ENCODE data around the gene BRD9. TPM values are rescaled to one million over a fixed set of nuclear protein-coding genes. Genes with fewer than 3 reads are reported as not detected.
"Not testable (repeated sequence)": the region's sequence is repeated elsewhere in the genome, so short reads cannot be mapped to it uniquely, and the experiment has no call there.

Gene BRD9
- total RNA-seq, 6 experiments from 2014 or later, result 28.0 to 31.5 (median 31.0) TPM

DNA sequence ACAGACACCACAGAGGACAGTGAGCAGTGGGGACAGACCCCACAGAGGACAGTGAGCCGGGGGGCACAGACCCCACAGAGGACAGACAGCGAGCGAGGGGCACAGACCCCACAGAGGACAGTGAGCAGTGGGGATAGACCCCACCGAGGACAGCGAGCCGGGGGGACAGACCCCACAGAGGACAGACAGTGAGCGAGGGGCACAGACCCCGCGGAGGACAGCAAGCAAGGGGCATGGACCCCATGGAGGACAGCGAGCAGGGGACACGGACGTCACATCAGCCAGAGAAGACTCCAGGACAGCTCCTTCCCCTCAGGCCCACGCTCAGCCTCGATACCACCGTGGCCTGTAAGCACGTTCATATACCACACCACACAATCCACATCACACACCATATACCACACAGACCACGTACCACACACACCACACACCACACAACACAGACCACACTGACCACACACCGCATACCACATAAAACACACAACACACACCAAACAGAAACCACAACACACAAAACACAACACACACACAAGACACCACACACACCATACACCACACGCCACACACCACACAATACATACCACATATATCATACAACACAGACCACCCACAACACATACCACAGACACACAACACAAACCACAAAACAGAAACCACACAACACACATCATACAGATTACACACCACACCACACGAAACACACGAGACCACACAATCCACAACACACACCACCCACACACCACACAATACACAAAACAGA, 36.6 kb downstream of the BRD9 start:
- Mint-ChIP-seq H3K27me3 (ENCODE audit: insufficient read depth) (peaks cover 2% of the 10 kb centered on the region; the same call in 1 of the 2 replicates), H3K9me3 (no peaks in the 10 kb centered on the region), H3K27ac (no peak overlapping the region), H3K4me1 (ENCODE audit: low read depth) (no peaks in the 10 kb centered on the region), H3K4me3 (no peak overlapping the region), H3K36me3 (ENCODE audit: low read depth) (no peaks in the 10 kb centered on the region)
- TF ChIP-seq, protein P1, sequence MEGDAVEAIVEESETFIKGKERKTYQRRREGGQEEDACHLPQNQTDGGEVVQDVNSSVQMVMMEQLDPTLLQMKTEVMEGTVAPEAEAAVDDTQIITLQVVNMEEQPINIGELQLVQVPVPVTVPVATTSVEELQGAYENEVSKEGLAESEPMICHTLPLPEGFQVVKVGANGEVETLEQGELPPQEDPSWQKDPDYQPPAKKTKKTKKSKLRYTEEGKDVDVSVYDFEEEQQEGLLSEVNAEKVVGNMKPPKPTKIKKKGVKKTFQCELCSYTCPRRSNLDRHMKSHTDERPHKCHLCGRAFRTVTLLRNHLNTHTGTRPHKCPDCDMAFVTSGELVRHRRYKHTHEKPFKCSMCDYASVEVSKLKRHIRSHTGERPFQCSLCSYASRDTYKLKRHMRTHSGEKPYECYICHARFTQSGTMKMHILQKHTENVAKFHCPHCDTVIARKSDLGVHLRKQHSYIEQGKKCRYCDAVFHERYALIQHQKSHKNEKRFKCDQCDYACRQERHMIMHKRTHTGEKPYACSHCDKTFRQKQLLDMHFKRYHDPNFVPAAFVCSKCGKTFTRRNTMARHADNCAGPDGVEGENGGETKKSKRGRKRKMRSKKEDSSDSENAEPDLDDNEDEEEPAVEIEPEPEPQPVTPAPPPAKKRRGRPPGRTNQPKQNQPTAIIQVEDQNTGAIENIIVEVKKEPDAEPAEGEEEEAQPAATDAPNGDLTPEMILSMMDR (IDR thresholded peaks at IDR 0.05), result no peak
- DNase-seq, result no peak

DNA sequence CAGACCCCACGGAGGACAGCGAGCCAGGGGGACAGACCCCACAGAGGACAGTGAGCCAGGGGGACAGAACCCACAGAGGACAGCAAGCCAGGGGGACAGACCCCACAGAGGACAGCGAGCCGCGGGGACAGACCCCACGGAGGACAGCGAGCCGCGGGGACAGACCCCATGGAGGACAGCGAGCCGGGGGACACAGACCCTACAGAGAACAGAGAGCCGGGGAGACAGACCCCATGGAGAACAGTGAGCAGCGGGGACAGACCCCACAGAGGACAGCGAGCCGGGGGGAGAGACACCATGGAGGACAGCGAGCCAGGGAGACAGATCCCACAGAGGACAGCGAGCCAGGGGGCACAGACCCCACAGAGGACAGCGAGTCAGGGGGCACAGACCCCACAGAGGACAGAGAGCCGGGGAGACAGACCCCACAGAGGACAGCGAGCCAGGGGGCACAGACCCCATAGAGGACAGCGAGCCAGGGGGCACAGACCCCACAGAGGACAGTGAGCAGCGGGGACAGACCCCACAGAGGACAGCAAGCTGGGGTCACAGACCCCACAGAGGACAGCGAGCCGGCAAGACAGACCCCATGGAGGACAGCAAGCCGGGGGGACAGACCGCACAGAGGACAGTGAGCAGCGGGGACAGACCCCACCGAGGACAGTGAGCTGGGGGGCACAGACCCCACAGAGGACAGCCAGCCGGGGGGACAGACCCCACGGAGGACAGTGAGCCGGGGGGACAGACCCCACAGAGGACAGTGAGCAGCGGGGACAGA, 37.4 kb downstream of the BRD9 start:
- H3K36me3 Mint-ChIP-seq (ENCODE audit: low read depth), result no peaks in the 10 kb centered on the region
- H3K9me3 Mint-ChIP-seq, result no peaks in the 10 kb centered on the region
- TF ChIP-seq, protein P1 (IDR thresholded peaks at IDR 0.05), result no peak
- H3K27ac Mint-ChIP-seq, result no peak overlapping the region
- H3K4me3 Mint-ChIP-seq, result no peak overlapping the region
- no peaks in the 10 kb centered on the region for H3K4me1 Mint-ChIP-seq (ENCODE audit: low read depth)
- H3K27me3 Mint-ChIP-seq (ENCODE audit: insufficient read depth), result peaks cover 2% of the 10 kb centered on the region; the same call in 1 of the 2 replicates
- no peak for DNase-seq

DNA sequence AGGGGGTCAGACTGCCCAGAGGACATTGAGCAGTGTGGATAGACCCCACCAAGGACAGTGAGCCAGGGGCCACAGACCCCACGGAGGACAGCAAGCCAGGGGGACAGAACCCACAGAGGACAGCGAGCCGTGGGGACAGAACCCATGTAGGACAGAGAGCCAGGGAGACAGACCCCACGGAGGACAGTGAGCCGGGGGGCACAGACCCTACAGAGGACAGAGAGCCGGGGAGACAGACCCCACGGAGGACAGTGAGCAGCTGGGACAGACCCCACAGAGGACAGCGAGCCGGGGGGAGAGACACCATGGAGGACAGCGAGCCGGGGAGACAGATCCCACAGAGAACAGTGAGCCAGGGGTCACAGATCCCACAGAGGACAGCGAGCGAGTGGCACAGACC, 38.4 kb downstream of the BRD9 start:
- Mint-ChIP-seq H3K4me1 (ENCODE audit: low read depth) (no peaks in the 10 kb centered on the region), H3K36me3 (ENCODE audit: low read depth) (no peaks in the 10 kb centered on the region), H3K9me3 (no peaks in the 10 kb centered on the region), H3K27ac (no peak overlapping the region), H3K27me3 (ENCODE audit: insufficient read depth) (peaks cover 2% of the 10 kb centered on the region; the same call in 1 of the 2 replicates), H3K4me3 (no peak overlapping the region)
- TF ChIP-seq, protein P1 (IDR thresholded peaks at IDR 0.05), result no peak
- no peak for DNase-seq

DNA sequence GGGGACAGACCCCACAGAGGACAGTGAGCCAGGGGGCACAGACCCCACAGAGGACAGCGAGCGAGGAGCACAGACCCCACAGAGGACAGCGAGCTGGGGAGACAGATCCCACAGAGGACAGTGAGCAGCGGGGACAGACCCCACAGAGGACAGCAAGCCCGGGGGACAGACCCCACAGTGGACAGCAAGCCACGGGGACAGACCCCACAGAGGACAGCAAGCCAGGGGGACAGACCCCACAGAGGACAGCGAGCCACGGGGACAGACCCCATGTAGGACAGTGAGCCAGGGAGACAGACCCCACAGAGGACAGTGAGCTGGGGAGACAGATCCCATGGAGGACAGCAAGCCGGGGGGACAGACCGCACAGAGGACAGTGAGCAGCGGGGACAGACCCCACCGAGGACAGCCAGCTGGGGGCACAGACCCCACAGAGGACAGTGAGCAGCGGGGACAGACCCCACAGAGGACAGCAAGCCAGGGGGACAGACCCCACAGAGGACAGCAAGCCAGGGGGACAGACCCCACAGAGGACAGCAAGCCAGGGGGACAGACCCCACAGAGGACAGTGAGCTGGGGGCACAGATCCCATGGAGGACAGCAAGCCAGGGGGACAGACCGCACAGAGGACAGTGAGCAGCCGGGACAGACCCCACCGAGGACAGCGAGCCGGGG, 39.0 kb downstream of the BRD9 start:
- not testable (repeated sequence) for H3K4me3 Mint-ChIP-seq; DNase-seq; H3K27ac Mint-ChIP-seq; H3K4me1 Mint-ChIP-seq (ENCODE audit: low read depth); H3K9me3 Mint-ChIP-seq; H3K36me3 Mint-ChIP-seq (ENCODE audit: low read depth); H3K27me3 Mint-ChIP-seq (ENCODE audit: insufficient read depth)

DNA sequence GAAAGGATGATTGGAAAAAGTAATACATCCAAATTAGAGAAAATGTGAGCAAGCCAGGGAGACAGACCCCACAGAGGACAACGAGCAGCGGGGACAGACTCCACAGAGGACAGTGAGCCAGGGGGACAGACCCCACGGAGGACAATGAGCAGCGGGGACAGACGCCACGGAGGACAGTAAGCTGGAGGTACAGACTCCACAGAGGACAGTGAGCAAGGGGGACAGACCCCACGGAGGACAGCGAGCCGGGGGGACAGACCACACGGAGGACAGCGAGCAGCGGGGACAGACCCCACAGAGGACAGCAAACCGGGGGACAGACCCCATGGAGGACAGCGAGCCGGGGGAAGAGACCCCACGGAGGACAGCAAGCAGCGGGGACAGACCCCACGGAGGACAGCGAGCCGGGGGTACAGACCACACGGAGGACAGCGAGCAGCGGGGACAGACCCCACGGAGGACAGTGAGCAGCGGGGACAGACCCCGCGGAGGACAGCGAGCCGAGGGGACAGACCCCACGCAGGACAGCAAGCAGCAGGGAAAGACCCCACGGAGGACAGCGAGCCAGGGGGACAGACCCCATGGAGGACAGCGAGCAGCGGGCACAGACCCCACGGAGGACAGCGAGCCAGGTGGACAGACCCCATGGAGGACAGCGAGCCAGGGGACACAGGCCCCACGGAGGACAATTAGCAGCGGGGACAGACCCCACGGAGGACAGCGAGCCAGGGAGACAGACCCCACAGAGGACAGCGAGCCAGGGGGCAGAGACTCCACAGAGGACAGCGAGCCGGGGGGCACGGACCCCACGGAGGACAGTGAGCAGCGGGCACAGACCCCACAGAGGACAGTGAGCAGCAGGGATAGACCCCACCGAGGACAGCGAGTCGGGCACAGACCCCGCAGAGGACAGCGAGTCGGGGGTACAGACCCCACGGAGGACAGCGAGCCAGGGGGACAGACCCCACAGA, 39.9 kb downstream of the BRD9 start:
- H3K36me3 Mint-ChIP-seq (ENCODE audit: low read depth), result no peaks in the 10 kb centered on the region
- H3K4me1 Mint-ChIP-seq (ENCODE audit: low read depth), result no peaks in the 10 kb centered on the region
- no peak overlapping the region for H3K4me3 Mint-ChIP-seq
- H3K27me3 Mint-ChIP-seq (ENCODE audit: insufficient read depth), result peaks cover 2% of the 10 kb centered on the region; the same call in 1 of the 2 replicates
- TF ChIP-seq, protein P1 (IDR thresholded peaks at IDR 0.05), result no peak
- no peak for DNase-seq
- H3K9me3 Mint-ChIP-seq, result no peaks in the 10 kb centered on the region
- no peak overlapping the region for H3K27ac Mint-ChIP-seq
